ENCODE results near the gene USP51. TPM values are rescaled to one million over a fixed set of nuclear protein-coding genes. Genes with fewer than 3 reads are reported as not detected.

The USP51 gene
- total RNA-seq, 1 experiment from 2014 or later = not detected

GRCh38 chrX:55452833-55453124 lies 36.9 kb downstream of the USP51 start:
- no peaks in the 10 kb centered on the region for H3K4me1 ChIP-seq (ENCODE audit: control insufficient read depth in 1 of 2, insufficient read depth in 2 of 2, low read length in 2 of 2)
- H3K9me2 ChIP-seq (ENCODE audit: insufficient read depth) = no peaks in the 10 kb centered on the region
- H3K9me3 ChIP-seq (ENCODE audit: control insufficient read depth in 1 of 2, insufficient read depth in 1 of 2, low read depth in 1 of 2, low read length in 2 of 2) = no peaks in the 10 kb centered on the region
- ChIA-PET RAD21 (ENCODE audit: low non-redundant PET in 1 of 2, low total read pairs in 2 of 2, uncharacterized antibody in 2 of 2, unreplicated experiment in 2 of 2) (no interaction called here), POLR2A (no interaction called here), CTCF (no interaction called here)
- no peak for DNase-seq (ENCODE audit: low read depth, low spot score)
- no peaks in the 10 kb centered on the region; the same call in 1 of the 2 replicates for H3K27me3 ChIP-seq (ENCODE audit: insufficient read depth, low read length)
- BruUV-seq (replicated peaks) = no TSS peak
- no peak overlapping the region for H3K4me2 ChIP-seq (ENCODE audit: low read length)
- no peaks in the 10 kb centered on the region for H3K36me3 ChIP-seq (ENCODE audit: control insufficient read depth in 1 of 2, insufficient read depth in 2 of 2, low read length in 2 of 2)
- no peaks in the 10 kb centered on the region for H3K79me2 ChIP-seq (ENCODE audit: insufficient read depth, low read length)
- H3K9ac ChIP-seq (ENCODE audit: low read length) = no peak overlapping the region
- no peak overlapping the region for H2AFZ ChIP-seq (ENCODE audit: low read depth, low read length, poor library complexity, severe bottlenecking)
- TF ChIP-seq CEBPB (IDR thresholded peaks at IDR 0.05; ENCODE audit: low read depth) (no peak), EGR1 (IDR thresholded peaks at IDR 0.05; ENCODE audit: low read depth) (no peak), POLR2AphosphoS5 (IDR thresholded peaks at IDR 0.05; ENCODE audit: low read depth, low read length) (no peak), SIN3A (IDR thresholded peaks at IDR 0.05; ENCODE audit: low read depth) (no peak), CBX3 (IDR thresholded peaks at IDR 0.05; ENCODE audit: low read depth) (no peak), EZH2phosphoT487 (IDR thresholded peaks at IDR 0.05; ENCODE audit: borderline replicate concordance) (no peak), REST (IDR thresholded peaks at IDR 0.05; ENCODE audit: low read depth) (no peak), JUND (IDR thresholded peaks at IDR 0.05) (no peak), ATF3 (IDR thresholded peaks at IDR 0.05) (no peak), ZBTB33 (IDR thresholded peaks at IDR 0.05; ENCODE audit: extremely low read depth, insufficient replicate concordance, low read length) (no peak), YY1 (IDR thresholded peaks at IDR 0.05; ENCODE audit: extremely low read depth, insufficient replicate concordance, low read depth, low read length) (no peak), CTCF (IDR thresholded peaks at IDR 0.05 in 2 of 3, conservative IDR thresholded peaks at IDR 0.05 in 1 of 3; ENCODE audit: borderline replicate concordance in 1 of 3, insufficient read depth in 1 of 3, low read depth in 2 of 3, low read length in 2 of 3) (no peak), TCF7L2 (IDR thresholded peaks at IDR 0.05; ENCODE audit: borderline replicate concordance, extremely low read depth, insufficient read depth, insufficient read length) (no peak), SRF (IDR thresholded peaks at IDR 0.05; ENCODE audit: low read depth) (no peak), MAX (IDR thresholded peaks at IDR 0.05) (no peak), ZFX (IDR thresholded peaks at IDR 0.05) (no peak)
- no peak for ATAC-seq
- intact Hi-C loops (cut with micrococcal nuclease) = no loop called here
- H4K20me1 ChIP-seq (ENCODE audit: insufficient read depth) = no peaks in the 10 kb centered on the region
- no peak overlapping the region for H3K4me3 ChIP-seq (replicated peaks in 1 of 2; ENCODE audit: low read depth in 1 of 2, low read length in 2 of 2)
- no peak overlapping the region for H3K27ac ChIP-seq (ENCODE audit: low read depth, low read length)
